Mammary epithelial cell (primary cell): ENCODE results near the gene AQP11.

Experiments
- CTCF ChIP-seq, 2 donors: IDR thresholded peaks in 1 of 2; conservative IDR thresholded peaks in 1 of 2; 2 replicates each; pipeline ENCODE4 v1.5.1; 2011 to 2012; ENCODE audit warnings: inconsistent platforms in 2 of 2, low read length in 2 of 2, mild to moderate bottlenecking in 2 of 2, control low read depth in 1 of 2, low read depth in 1 of 2; ENCODE audit not compliant: insufficient read depth in 1 of 2; ENCODE audit errors: extremely low read depth in 1 of 2
- EZH2 ChIP-seq: IDR thresholded peaks from 2 replicates; pipeline ENCODE4 v1.6.1; 2012; ENCODE audit warnings: low read length, inconsistent platforms, borderline replicate concordance

DNA sequence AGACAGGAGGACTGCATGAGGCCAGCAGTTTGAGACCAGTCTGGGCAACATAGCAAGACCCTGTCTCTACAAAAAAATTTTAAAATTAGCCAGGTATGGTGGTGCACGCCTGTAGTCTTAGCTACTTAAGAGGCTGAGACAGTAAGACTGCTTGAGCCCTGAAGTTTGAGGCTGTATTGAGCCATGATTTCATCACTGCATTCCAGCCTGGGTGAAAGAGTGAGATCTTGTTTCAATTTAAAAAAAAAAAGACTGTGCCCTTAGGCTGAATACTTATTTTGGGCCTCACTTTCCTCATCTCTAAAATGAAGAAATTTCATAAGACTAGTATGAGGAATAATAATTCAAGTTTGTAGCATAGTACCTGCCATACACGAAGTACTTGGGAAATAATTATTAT is 6.9 kb downstream of the AQP11 start:
- TF ChIP-seq CTCF (conservative IDR thresholded peaks at IDR 0.05 in 1 of 2, IDR thresholded peaks at IDR 0.05 in 1 of 2; ENCODE audit: extremely low read depth in 1 of 2, insufficient read depth in 1 of 2, low read depth in 1 of 2, low read length in 2 of 2), result no peak
- TF ChIP-seq EZH2, result no peak
